Measurements from ENCODE around the gene SVIL.

GRCh38 chr10:29486433-29486832 is 148.3 kb downstream of the SVIL start:
- TF ChIP-seq TAF1 (CRISPR knock-in tag; IDR thresholded peaks at IDR 0.05) (no peak), CTCF (CRISPR knock-in tag; IDR thresholded peaks at IDR 0.05) (no peak), NFE2L1 (CRISPR knock-in tag; IDR thresholded peaks at IDR 0.05; ENCODE audit: borderline replicate concordance) (no peak), POLR2A (IDR thresholded peaks at IDR 0.05; ENCODE audit: insufficient read depth in 1 of 2, low read depth in 2 of 2, low read length in 2 of 2) (no peak), ZFP1 (CRISPR knock-in tag; IDR thresholded peaks at IDR 0.05) (no peak), ZBTB34 (CRISPR knock-in tag; IDR thresholded peaks at IDR 0.05) (no peak), ZNF513 (CRISPR knock-in tag; conservative IDR thresholded peaks at IDR 0.05) (no peak), ZBTB8A (CRISPR knock-in tag; IDR thresholded peaks at IDR 0.05; ENCODE audit: borderline replicate concordance, low read depth) (no peak), GABPB1 (CRISPR knock-in tag; IDR thresholded peaks at IDR 0.05) (no peak), NFRKB (IDR thresholded peaks at IDR 0.05) (no peak), POLR2AphosphoS5 (IDR thresholded peaks at IDR 0.05; ENCODE audit: low read depth, low read length) (no peak)
